CD1c-positive myeloid dendritic cell (primary cell): ENCODE results near the gene VAT1.
"Not testable (repeated sequence)": the region's sequence is repeated elsewhere in the genome, so short reads cannot be mapped to it uniquely, and the experiment has no call there.

Experiments
- DNase-seq: peaks from one replicate; pipeline ENCODE4 v3.0.0-alpha.2; 2016; ENCODE audit errors: extremely low spot score

Gene VAT1

GRCh38 chr17:43006639-43007551 is 15.3 kb downstream of the VAT1 start, which contains the start of gene IFI35:
Gene IFI35 (plus strand): TSS chr17:43006784. CDS start chr17:43006948, 164 bp downstream.
- peak; percentile 85 for DNase-seq

- DNase-seq, result no peak
Observed at GRCh38 chr17:43003542-43004172, 18.5 kb downstream of the VAT1 start.

GRCh38 chr17:43000894-43001293 is 21.3 kb downstream of the VAT1 start:
- DNase-seq, result not testable (repeated sequence)

- DNase-seq, result no peak
Observed at GRCh38 chr17:42999003-42999525, 23.1 kb downstream of the VAT1 start.

- peak; percentile 99 for DNase-seq
Observed at GRCh38 chr17:42997984-42998938, 23.9 kb downstream of the VAT1 start, which contains the start of gene RPL27. Gene RPL27 (plus strand): TSS chr17:42998419. CDS start chr17:42998751, 332 bp downstream.

- DNase-seq, result no peak
Observed at GRCh38 chr17:42997390-42997983, 24.7 kb downstream of the VAT1 start.

GRCh38 chr17:42993913-42994312 is 28.3 kb downstream of the VAT1 start:
- DNase-seq, result not testable (repeated sequence)

GRCh38 chr17:42992872-42993271 is 29.3 kb downstream of the VAT1 start:
- no peak for DNase-seq

GRCh38 chr17:42991471-42991870 is 30.7 kb downstream of the VAT1 start:
- no peak for DNase-seq

- no peak for DNase-seq
Observed at GRCh38 chr17:42989726-42990652, 32.2 kb downstream of the VAT1 start.

- no peak for DNase-seq
Observed at GRCh38 chr17:42989141-42989540, 33.0 kb downstream of the VAT1 start.

GRCh38 chr17:42985225-42985624 is 37.0 kb downstream of the VAT1 start:
- DNase-seq, result peak; percentile 88

GRCh38 chr17:42982266-42982665 is 39.9 kb downstream of the VAT1 start:
- no peak for DNase-seq

- DNase-seq, result peak; percentile 50
Observed at GRCh38 chr17:42980766-42981397, 41.3 kb downstream of the VAT1 start.

- peak; percentile 96 for DNase-seq
Observed at GRCh38 chr17:42980274-42980765, 41.9 kb downstream of the VAT1 start, which contains the start of gene RUNDC1. Gene RUNDC1 (plus strand): TSS chr17:42980565. CDS start chr17:42980577, 12 bp downstream.

- peak; percentile 49 for DNase-seq
Observed at GRCh38 chr17:42979511-42980273, 42.5 kb downstream of the VAT1 start, which contains the start of gene PTGES3L. Gene PTGES3L (minus strand): TSS chr17:42980080. CDS start chr17:42980053, 27 bp downstream.

- not testable (repeated sequence) for DNase-seq
Observed at GRCh38 chr17:42975701-42976100, 46.5 kb downstream of the VAT1 start.

GRCh38 chr17:42975265-42975664 is 46.9 kb downstream of the VAT1 start:
- no peak for DNase-seq
